ENCODE data around the gene FAM20A.

DNA sequence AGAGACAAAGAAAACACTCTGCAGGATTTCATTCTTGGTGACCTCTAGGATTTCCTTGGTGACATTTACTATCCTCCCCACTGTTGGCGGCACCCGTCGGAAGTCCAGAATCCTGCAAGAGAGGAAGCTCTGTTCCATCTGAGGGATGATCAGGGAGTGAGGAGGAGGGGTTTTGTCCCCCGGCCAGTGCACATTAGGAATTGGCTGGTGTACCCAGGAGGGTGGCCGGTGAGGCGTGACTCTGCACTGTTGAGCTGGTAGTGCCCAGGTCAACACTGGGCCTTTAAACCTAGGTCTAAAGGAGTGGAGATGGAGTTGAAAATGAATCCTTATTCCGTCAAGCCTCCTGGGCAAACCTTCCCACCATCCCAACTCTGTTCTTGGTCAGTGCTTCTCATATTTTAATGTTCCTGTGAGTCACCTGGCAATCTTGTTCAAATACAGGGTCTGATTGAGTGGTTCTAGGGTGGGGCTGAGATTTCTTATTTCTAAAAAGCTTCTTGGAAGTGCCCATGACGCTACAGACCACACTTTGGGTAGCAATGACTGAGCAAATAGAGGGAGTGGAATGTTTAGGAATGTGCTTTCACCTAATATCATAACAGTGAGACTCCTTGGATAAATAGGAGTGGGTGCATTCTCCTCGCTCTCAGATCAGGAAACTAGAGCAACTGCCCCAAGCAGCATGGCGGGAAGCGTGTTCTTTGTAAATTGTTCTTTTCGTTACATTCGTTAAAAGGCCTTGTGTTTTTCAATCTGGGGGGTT is 58.3 kb downstream of the FAM20A start:
- no peak for TF ChIP-seq CTCF (IDR thresholded peaks at IDR 0.05; ENCODE audit: insufficient read depth, low read depth, low read length)
- no peak for TF ChIP-seq EZH2 (IDR thresholded peaks at IDR 0.05; ENCODE audit: insufficient read depth, low read length)
